HG02571 (cell line): Measurements from ENCODE around the gene RCE1.

Experiments
- ATAC-seq: cut with Tn5 transposase; IDR thresholded peaks from one replicate; pipeline ENCODE4 v1.9.1; 2021; ENCODE audit warnings: mild to moderate bottlenecking, moderate library complexity; ENCODE audit not compliant: unreplicated experiment

RCE1 gene

GRCh38 chr11:66868082-66868725, 25.0 kb downstream of the RCE1 start:
- no peak for ATAC-seq

GRCh38 chr11:66868726-66869566, 25.7 kb downstream of the RCE1 start:
- peak; percentile 63 for ATAC-seq

- no peak for ATAC-seq
Measured at GRCh38 chr11:66869567-66869870, 26.3 kb downstream of the RCE1 start.

DNA sequence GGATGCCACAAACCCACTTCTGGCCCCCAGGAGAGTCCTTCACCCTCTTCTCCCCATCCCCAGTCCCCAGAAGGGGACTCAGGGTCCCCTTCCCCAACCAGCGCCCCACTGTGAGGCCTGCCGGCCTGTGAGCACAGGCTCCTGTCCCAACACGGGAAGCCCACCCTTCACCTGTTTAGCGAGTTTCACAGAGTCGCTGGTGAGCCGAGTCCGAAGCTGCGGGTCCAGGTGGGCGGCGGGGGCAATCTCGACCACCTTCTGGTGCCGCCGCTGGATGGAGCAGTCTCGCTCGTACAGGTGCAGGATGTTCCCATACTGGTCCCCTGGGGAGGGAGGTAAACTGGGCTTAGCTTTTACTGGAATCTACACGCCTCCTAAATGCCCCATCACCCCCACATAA, 26.9 kb downstream of the RCE1 start:
- no peak for ATAC-seq

DNA sequence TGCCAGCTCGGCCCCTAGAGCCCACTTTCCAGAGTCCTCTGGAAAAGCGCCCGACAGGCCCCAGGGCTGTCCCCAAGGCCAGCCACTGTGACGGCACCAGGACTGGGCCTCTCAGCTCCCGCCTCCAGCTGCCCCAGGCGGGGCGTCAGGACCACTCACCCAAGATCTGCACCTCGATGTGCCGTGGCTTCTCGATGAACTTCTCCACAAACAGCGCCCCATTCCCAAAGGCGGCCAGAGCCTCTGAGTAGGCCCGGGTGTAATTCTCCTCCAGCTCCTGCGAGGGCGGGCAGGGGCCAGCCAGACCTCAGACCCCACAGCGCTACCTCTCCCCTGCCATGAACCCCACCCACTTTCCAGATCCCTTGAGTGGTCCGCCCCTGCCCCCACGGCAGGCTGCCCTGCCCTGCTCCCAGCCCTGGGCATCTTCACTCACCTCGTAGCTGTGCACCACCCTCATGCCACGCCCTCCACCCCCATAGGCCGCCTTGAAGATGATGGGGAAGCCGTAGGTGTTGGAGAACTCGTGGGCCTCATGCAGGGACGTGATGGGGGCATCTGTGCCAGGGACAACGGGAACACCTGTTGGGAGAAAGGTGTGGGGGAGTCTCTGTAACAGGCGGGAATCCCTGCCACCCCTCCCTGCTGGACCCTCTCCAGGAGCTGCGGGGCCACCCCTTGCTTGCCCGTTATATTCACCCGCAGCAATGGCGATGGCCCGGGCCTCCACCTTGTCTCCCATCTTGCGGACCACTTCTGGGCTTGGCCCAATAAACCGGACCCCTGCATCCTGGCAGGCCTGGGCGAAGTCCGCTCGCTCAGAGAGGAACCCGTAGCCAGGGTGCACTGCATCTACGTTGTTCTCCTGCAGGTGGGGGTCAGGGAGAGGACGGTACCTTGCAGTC, 27.6 kb downstream of the RCE1 start:
- ATAC-seq: no peak

GRCh38 chr11:66871521-66871901, 28.3 kb downstream of the RCE1 start:
- no peak for ATAC-seq

GRCh38 chr11:66874232-66874631, 31.0 kb downstream of the RCE1 start:
- no peak for ATAC-seq

DNA sequence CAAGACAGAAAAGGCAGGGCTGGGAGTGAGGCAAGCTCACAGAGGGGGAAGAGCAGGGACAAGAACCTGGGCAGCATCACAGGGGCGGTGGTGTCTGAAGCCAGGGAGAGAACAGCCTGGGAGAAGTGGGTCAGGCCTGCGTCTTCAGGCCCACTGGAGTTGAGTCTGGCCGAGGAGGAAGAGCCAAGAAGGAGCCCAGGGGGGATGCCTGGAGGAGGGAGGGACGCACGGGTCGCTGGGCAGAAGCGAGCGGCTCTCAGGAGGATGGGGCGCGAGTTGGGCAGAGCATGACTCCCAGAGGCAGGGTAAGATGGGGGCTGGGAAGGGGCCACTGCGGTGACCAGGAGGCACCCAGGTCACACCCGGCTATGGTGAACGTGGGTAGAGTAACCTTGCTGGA, 32.1 kb downstream of the RCE1 start:
- ATAC-seq: no peak

DNA sequence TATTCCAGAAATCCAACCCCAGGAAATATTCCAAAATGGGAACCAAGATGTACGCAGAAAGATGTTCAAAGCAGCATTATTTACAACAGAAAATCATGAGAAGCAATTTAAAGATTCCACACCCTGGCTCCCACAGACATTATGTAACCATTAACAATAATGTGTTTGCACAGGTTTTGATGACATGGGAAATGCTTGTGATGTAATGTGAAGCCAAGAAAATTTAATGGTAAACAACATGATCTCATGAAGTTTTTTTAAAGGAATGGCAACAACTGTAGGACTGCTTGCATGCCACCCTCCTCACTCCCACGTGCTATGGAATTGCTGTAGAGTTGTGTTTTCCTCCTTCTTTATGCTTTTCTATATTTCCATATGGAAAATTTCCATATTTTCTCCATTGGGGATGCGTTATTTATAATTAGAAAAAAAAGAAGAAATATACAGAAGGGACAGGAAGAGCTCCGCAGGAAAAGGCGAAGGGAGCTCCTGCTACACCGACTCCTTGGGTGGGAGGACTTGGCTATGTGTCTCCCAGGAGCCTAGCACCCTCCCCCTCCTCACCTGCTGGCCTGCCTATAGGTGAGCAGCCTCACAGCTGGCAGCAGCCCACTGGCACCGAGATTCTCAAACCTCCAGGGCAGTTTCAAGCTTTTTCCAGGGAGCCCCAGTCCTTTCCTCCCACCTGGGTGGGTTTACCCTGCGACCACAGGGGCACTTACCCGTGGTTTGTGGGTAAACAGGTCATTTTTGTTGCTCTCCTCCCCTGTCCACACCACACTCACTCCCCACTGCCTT, 34.5 kb downstream of the RCE1 start:
- no peak for ATAC-seq

GRCh38 chr11:66878474-66878873, 35.2 kb downstream of the RCE1 start:
- no peak for ATAC-seq

DNA sequence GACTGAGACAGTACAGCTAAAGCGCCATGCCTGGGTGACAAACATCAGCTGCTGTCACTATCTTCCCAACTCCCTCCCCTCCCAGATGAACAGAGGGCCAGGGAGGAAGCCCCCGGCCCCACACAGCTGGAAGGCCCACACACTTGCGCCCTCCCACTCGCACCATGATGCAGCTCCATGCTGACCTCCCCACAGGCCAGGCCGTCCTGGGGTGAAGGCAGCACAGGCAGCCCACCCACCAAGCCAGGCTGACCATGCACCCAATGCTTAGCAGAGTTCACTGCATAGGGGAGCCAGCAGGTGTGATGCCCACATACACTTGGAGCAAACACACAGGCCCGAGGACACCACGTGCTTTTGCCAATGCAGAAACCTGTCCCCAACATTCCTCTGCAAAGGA, 35.8 kb downstream of the RCE1 start:
- no peak for ATAC-seq

DNA sequence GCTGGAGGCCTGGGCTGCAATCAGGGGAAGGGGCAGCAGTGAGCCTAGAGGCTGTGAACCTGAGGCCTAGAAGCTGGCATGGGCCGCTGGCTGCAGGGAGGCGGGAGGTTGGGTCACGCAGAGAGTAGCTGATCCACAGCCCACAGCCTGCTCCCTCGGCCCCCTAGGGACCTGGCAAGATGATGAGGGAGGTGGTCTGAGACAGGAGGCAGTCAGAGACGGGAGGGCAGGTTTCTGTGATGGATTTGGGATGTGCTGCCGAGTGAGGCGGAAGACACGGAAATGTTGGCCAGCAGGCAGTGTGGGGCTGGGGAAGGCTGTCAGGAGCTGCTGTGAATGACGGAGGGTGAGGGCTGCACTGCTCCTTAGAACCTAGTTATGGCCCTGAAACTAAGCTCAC, 36.3 kb downstream of the RCE1 start:
- no peak for ATAC-seq

DNA sequence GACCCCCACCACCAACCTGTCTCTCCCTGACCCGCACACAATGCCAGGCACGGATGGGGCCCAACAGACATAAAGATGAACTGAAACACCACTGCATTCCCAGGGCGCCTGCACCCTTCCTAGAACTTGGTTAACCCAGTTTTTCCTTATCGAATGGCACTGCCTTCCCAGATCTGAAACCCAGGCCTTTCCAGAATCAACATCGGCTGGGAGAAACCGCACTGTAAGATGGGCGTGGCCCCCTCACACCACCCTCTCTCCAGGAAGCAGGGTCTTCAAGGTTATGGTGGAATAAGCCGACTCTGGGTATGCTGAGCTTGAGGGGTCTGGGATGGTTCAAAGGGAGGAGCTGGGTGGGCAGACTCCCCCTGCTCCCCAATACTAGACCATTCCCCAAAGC, 36.8 kb downstream of the RCE1 start:
- no peak for ATAC-seq

DNA sequence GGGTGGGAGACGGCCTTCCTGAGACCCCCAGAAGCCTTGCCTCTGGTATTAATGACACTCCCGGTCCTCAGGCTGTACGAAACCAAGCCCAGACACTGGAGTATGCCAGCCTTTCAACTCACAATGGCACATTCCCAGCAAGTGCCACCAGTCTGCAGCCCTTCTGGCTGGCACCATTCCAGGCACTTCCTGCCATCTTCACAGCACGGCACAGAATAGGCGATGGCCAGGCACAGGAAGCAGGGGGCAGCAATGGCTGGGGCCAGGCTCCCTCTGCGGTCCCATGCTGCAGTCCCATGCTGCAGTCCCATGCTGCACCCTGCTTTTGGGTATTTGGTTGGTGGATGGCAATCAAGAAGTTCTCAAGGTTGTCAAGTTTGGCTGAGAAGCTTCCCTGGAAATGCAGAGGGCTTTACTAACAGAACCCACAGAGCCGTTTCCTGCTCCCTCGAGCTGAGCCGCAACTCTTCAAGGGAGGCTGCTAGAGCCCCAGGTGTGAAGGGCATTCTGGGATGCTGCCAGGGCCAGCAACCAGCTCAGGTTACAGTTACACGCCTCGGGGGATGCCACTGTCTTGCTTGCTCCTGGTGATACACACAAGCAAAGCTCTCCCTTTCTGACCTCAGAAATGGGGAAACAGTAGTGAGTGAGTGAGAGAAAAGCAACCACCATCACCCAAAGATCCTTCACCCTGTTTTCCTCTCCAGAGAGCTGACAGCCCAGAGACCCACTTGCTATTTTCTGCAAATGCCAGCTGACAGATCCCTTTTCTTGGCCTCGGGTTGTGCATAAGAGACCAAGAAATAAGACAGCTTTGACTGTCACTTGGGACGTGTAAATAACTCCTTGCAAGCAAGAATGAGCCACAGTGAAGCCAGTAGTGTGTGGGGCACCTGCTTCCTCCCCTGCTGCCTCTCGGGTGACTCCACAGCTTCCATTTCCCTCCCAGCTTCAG, 37.5 kb downstream of the RCE1 start:
- no peak for ATAC-seq

- no peak for ATAC-seq
Measured at GRCh38 chr11:66881451-66881835, 38.2 kb downstream of the RCE1 start.

GRCh38 chr11:66881927-66882452, 38.7 kb downstream of the RCE1 start:
- no peak for ATAC-seq

DNA sequence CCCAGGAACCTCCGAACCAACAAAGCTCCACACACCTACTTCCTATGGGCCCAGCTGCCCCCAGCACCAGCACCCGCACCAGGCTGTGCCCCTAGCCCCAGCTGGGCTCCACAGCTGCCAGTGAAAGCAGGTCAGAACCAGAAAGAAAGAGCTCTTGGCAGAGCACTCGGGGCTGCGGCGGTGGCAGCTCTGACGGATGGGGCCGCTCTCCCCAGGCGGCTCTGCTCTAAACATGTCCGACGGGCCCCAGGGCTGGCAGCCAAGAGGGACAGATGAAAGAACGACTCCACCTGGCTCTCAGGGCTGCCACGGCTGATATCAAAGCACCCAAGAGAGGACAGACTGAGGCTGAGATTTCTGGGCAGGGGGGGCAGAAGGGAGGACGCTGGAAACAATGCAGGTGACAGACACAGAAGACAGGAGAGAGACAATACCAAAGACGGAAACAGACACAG, 39.3 kb downstream of the RCE1 start:
- no peak for ATAC-seq

- no peak for ATAC-seq
Measured at GRCh38 chr11:66883016-66883965, 40.0 kb downstream of the RCE1 start.
